Measurements from ENCODE around the gene GARIN6. TPM values are rescaled to one million over a fixed set of nuclear protein-coding genes. Genes with fewer than 3 reads are reported as not detected.

GARIN6 gene
- total and polyA plus RNA-seq, 4 donors: not detected

GRCh38 chr12:99648183-99648582 lies 630 bp downstream of the GARIN6 start (continued):
- TF ChIP-seq GABPA (IDR thresholded peaks at IDR 0.05 in 1 of 2, conservative IDR thresholded peaks at IDR 0.05 in 1 of 2) (no peak), ZBTB33 (IDR thresholded peaks at IDR 0.05) (no peak), YY1 (IDR thresholded peaks at IDR 0.05) (no peak), SP1 (IDR thresholded peaks at IDR 0.05) (no peak), JUND (IDR thresholded peaks at IDR 0.05) (no peak)

- 54% methylated on average over 1 of the region's 1 CpG for WGBS
- TF ChIP-seq MAX (IDR thresholded peaks at IDR 0.05) (no peak), SP1 (IDR thresholded peaks at IDR 0.05) (no peak), EGR1 (IDR thresholded peaks at IDR 0.05; ENCODE audit: low read depth in 2 of 2) (no peak), ZBTB33 (IDR thresholded peaks at IDR 0.05) (no peak), FOXA2 (IDR thresholded peaks at IDR 0.05) (no peak), JUND (IDR thresholded peaks at IDR 0.05) (no peak), REST (IDR thresholded peaks at IDR 0.05) (no peak), FOXA1 (IDR thresholded peaks at IDR 0.05) (no peak), TAF1 (conservative IDR thresholded peaks at IDR 0.05) (no peak), RAD21 (IDR thresholded peaks at IDR 0.05) (no peak), NR2F2 (IDR thresholded peaks at IDR 0.05) (no peak), HNF4A (conservative IDR thresholded peaks at IDR 0.05) (no peak), HNF4G (IDR thresholded peaks at IDR 0.05) (no peak), ATF3 (IDR thresholded peaks at IDR 0.05) (no peak)
- Histone ChIP-seq H3K4me3 (ENCODE audit: low read depth in 1 of 3, low read length in 3 of 3) (no peak overlapping the region), H3K9me3 (ENCODE audit: control insufficient read depth in 4 of 4, low read length in 3 of 4) (no peaks in the 10 kb centered on the region), H3K9ac (ENCODE audit: low read depth in 1 of 2, low read length in 2 of 2) (no peak overlapping the region), H3K4me1 (ENCODE audit: control insufficient read depth in 4 of 4, insufficient read depth in 4 of 4, low read length in 3 of 4) (no peaks in the 10 kb centered on the region), H3K27me3 (ENCODE audit: control insufficient read depth in 4 of 4, insufficient read depth in 4 of 4, low read length in 3 of 4) (no peaks in the 10 kb centered on the region), H3K27ac (ENCODE audit: low read depth in 1 of 2, low read length in 2 of 2) (no peak overlapping the region), H3K36me3 (ENCODE audit: control insufficient read depth in 4 of 4, insufficient read depth in 3 of 4, low read depth in 1 of 4, low read length in 3 of 4) (no peaks in the 10 kb centered on the region)
- DNase-seq (ENCODE audit: low spot score): no peak
These were observed 2.0 kb downstream of the GARIN6 start for GRCh38 chr12:99649551-99649950.

All from liver (tissue), 9 donors.